Body of pancreas (tissue), 4 donors: ENCODE measurements around the gene TOX3. TPM values are rescaled to one million over a fixed set of nuclear protein-coding genes. Genes with fewer than 3 reads are reported as not detected.

Source experiments
- ATAC-seq: fragments of 150-250 bp; one replicate; pipeline ENCODE4 v1.9.1; 2016
- DNase-seq, 4 donors: peaks; one replicate each; pipeline ENCODE4 v3.0.0-alpha.2; 2019
- H3K27ac ChIP-seq, 4 donors: fragments of 200-600 bp; sonication (generic); 1 replicate in 3 of 4; 2 replicates in 1 of 4; pipeline versions ENCODE4 v1.5.1 to v1.6.1; 2016 to 2019; ENCODE audit warnings: mild to moderate bottlenecking in 1 of 4, mixed read lengths in 1 of 4, moderate library complexity in 1 of 4
- H3K27me3 ChIP-seq, 2 donors: fragments of 200-600 bp; sonication (generic); one replicate each; pipeline ENCODE4 v1.6.0; 2016; ENCODE audit warnings: mild to moderate bottlenecking in 1 of 2
- H3K36me3 ChIP-seq, 2 donors: fragments of 200-600 bp; sonication (generic); replicated peaks in 1 of 2; 2 replicates each; pipeline ENCODE4 v1.5.1; 2016; ENCODE audit warnings: low read depth in 2 of 2; ENCODE audit not compliant: insufficient read depth in 1 of 2
- H3K4me1 ChIP-seq: fragments of 200-600 bp; sonication (generic); one replicate; pipeline ENCODE4 v1.6.0; 2016
- H3K4me3 ChIP-seq, 2 donors: fragments of 200-600 bp; sonication (generic); 1 replicate in 1 of 2; 2 replicates in 1 of 2; pipeline ENCODE4 v1.5.1; 2016 to 2019
- H3K9me3 ChIP-seq, 3 donors: fragments of 200-600 bp; sonication (generic); 1 replicate in 2 of 3; 2 replicates in 1 of 3; pipeline ENCODE4 v1.5.1; 2016
- CTCF ChIP-seq, 7 experiments: fragments of 450-650 bp in 4 of 7; fragments of 200-600 bp in 3 of 7; sonication (generic) in 3 of 7; IDR thresholded peaks; one replicate each; pipeline ENCODE4 v1.5.1; 2016 to 2019; ENCODE audit warnings: antibody characterized with exemption in 7 of 7
- POLR2A ChIP-seq, 3 donors: fragments of 450-650 bp; IDR thresholded peaks; one replicate each; pipeline ENCODE4 v1.6.1; 2016; ENCODE audit warnings: antibody characterized with exemption in 3 of 3, mild to moderate bottlenecking in 2 of 3
- WGBS, 2 donors: methylation state at CpG; one replicate each; pipeline ENCODE4 v1.1.5; 2017; 5-methylcytosine and 5-hydroxymethylcytosine counted together
- intact Hi-C: fragments of 100-400 bp; cut with DNase I; formaldehyde crosslinking; loops from one replicate; pipeline ENCODE4 v1.15.1; 2023
- total RNA-seq, 2 donors: library from RNA; depleted of rRNA; stranded (reverse); fragments of >200 nt; gene quantifications; one replicate each; pipeline ENCODE4 v1.1.0, GENCODE V29; 2016

Gene TOX3
- total RNA-seq, 2 donors from 2014 or later = 1.3 to 5.2 TPM

GRCh38 chr16:52456368-52456767 lies 90.6 kb downstream of the TOX3 start:
- no peak overlapping the region for H3K4me3 ChIP-seq
- no peaks in the 10 kb centered on the region for H3K36me3 ChIP-seq
- WGBS, 2 donors = 82 to 90% methylated on average over 3 of the region's 3 CpGs
- ATAC-seq (no peak), DNase-seq (no peak)
- no peak overlapping the region for H3K27ac ChIP-seq
- H3K27me3 ChIP-seq = no peaks in the 10 kb centered on the region
- intact Hi-C loops = no loop called here
- no peaks in the 10 kb centered on the region for H3K9me3 ChIP-seq
- H3K4me1 ChIP-seq = no peaks in the 10 kb centered on the region
- TF ChIP-seq POLR2A (IDR thresholded peaks at IDR 0.05) (no peak), CTCF (IDR thresholded peaks at IDR 0.05) (no peak)

DNA sequence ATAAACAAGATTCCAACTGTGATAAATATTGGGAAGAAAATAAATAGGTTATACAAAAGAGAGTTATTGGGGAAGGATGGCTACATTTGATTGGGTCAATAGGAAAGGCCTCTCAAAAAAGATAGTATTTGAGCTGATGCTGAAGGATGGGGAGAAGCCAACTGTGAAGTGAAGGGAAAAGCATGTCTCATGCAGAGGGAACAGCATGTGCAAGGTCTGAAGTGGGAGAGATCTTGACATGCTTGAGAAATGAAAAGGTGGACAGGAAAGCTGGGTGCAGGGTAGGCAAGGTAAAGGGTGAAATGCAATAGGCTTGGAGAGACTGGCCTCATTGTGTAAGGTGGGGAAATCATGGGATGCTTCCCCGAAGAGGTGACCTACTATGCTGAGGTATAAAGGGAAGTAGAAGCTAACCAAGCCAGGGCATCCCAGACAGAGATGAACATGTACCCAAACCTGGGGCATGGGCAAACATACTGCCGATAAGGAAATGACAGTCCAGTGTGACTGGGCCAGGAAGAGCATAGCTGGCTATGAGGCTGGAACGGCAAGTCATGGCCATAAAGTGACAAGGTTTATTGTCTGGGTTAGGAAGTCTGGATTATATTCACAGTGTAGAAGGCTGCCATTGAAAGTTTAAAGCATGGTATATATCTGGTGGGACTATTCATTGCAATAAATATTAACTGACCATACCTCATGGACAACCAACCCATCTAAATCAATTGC lies 91.2 kb downstream of the TOX3 start:
- intact Hi-C loops = no loop called here
- H3K36me3 ChIP-seq = no peaks in the 10 kb centered on the region
- H3K4me1 ChIP-seq = no peaks in the 10 kb centered on the region
- DNase-seq = no peak
- no peaks in the 10 kb centered on the region for H3K9me3 ChIP-seq
- ATAC-seq = no peak
- H3K4me3 ChIP-seq = no peak overlapping the region
- TF ChIP-seq CTCF (IDR thresholded peaks at IDR 0.05) (no peak), POLR2A (IDR thresholded peaks at IDR 0.05) (no peak)
- no peaks in the 10 kb centered on the region for H3K27me3 ChIP-seq
- no peak overlapping the region for H3K27ac ChIP-seq
- 84 to 97% methylated on average over 3 of the region's 3 CpGs for WGBS, 2 donors

GRCh38 chr16:52453644-52454043 lies 93.3 kb downstream of the TOX3 start:
- H3K36me3 ChIP-seq = no peaks in the 10 kb centered on the region
- 53 to 68% methylated on average over 1 of the region's 1 CpG for WGBS, 2 donors
- intact Hi-C loops = no loop called here
- H3K27me3 ChIP-seq = no peaks in the 10 kb centered on the region
- H3K4me3 ChIP-seq = no peak overlapping the region
- H3K4me1 ChIP-seq = no peaks in the 10 kb centered on the region
- ATAC-seq (no peak), DNase-seq (no peak)
- TF ChIP-seq CTCF (IDR thresholded peaks at IDR 0.05) (no peak), POLR2A (IDR thresholded peaks at IDR 0.05) (no peak)
- no peaks in the 10 kb centered on the region for H3K9me3 ChIP-seq
- no peak overlapping the region for H3K27ac ChIP-seq

DNA sequence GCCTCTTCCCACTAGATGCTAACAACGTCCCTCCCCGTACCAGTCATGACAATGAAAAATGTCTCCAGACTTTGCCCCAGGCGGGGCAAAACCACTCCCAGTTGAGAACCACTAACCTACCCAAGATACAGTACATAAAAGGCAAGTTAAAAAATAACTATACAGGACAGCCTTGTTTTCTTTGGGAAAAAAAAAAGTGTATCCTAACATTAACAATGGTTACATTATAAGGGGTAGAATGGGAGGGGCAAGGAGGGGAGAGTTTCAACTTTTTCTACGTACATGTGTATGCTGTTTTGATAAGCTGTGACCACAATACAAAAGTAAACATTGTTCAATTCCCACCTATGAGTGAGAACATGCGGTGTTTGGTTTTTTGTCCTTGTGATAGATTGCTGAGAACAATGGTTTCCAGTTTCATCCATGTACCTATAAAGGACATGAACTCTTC lies 94.9 kb downstream of the TOX3 start:
- Histone ChIP-seq H3K4me1 (no peaks in the 10 kb centered on the region), H3K9me3 (no peaks in the 10 kb centered on the region), H3K36me3 (no peaks in the 10 kb centered on the region), H3K4me3 (no peak overlapping the region), H3K27me3 (no peaks in the 10 kb centered on the region), H3K27ac (no peak overlapping the region)
- 68 to 69% methylated on average over 5 of the region's 5 CpGs for WGBS, 2 donors
- DNase-seq = no peak
- TF ChIP-seq CTCF (IDR thresholded peaks at IDR 0.05) = no peak
- no peak for TF ChIP-seq POLR2A (IDR thresholded peaks at IDR 0.05)
- intact Hi-C loops = no loop called here
- no peak for ATAC-seq

DNA sequence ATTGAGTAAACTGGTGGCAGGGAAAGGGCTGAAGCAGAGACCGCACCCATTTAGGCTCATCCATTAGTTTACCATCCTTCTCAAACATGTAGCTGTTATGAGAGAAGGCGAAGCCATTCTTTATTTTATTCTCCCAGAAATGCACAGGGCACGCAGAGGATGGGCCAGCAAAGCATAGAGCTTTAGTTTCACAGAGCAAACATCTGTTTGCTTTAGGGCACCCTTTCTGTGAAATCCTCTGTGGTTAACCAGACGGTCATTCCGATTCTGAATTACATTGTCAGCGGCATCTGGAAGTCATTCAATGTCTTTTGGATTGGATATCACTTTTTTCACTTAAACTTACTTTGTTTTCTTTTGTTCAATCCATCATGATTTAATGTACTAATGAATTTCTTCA lies 96.0 kb downstream of the TOX3 start:
- DNase-seq (no peak), ATAC-seq (no peak)
- H3K27ac ChIP-seq = no peak overlapping the region
- H3K36me3 ChIP-seq = no peaks in the 10 kb centered on the region
- H3K4me1 ChIP-seq = no peaks in the 10 kb centered on the region
- 92 to 93% methylated on average over 6 of the region's 6 CpGs for WGBS, 2 donors
- no peaks in the 10 kb centered on the region for H3K27me3 ChIP-seq
- TF ChIP-seq POLR2A (IDR thresholded peaks at IDR 0.05) (no peak), CTCF (IDR thresholded peaks at IDR 0.05) (no peak)
- H3K9me3 ChIP-seq = no peaks in the 10 kb centered on the region
- intact Hi-C loops = no loop called here
- H3K4me3 ChIP-seq = no peak overlapping the region
